HG03196 (cell line): ENCODE measurements around the gene RHOC.

ENCODE experiments used
- ATAC-seq: cut with Tn5 transposase; IDR thresholded peaks from one replicate; pipeline ENCODE4 v1.9.1; 2021; ENCODE audit not compliant: unreplicated experiment

Gene RHOC

DNA sequence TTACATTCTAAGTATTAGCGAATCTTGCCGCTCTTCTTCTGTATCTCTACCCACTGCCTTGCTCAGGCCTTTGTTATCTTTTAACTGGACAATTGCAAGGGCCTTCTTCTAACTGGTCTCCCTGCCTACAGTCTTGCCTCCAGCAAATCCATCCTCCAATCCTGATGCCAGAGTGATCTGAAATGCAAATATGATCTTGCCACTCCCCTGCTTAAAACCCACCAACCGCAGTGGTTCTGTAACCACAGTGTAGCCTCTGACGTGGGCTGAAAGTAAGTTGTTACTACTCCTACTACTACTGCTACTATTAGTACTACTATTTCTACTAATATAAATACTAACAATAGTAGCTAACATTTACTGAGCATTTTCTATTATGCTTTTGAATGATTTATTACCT lies 20.1 kb downstream of the RHOC start:
- no peak for ATAC-seq

DNA sequence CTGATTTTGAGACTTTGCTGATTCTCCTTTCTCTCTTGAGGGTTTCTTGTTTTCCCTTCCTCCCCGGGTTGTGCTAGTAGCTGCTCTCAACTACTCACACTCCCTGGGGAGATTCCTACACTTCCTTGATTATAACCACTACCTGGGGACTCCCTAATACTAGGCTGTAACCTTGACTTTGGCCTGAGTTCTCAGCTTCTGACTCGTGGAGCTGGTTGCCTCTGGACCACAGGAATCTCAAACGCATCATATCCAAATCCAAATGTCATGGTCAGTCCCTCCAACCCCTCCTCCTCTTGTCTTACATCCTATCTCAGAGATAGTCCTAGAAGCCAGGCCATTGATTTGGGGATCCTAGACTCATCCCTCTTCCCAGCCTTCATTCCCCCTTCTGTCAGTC lies 20.5 kb downstream of the RHOC start:
- ATAC-seq, result no peak

DNA sequence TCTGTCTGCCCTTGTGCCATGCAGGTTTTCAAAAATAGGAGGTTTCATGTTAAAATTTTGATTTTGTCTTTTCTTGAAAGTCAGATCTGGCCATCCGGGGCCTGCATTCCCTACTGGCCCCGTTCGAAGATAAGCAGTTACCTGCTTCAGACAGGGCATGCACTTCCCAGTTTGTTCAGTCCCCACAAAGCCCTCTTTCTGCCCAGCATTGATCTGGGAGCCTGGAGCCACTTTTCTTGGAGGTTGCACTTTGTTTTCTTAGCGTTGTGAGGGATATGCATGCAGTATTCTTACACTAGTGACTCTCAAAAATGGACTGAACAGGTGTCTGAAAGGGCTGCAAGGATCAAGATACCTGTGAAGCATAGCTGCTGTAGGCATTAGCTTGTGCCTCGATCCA lies 21.0 kb downstream of the RHOC start:
- no peak for ATAC-seq

- no peak for ATAC-seq
Measured at GRCh38 chr1:112678605-112679004, 28.3 kb downstream of the RHOC start.

- ATAC-seq, result no peak
Measured at GRCh38 chr1:112677501-112677900, 29.4 kb downstream of the RHOC start.

GRCh38 chr1:112676543-112676942 lies 30.4 kb downstream of the RHOC start:
- no peak for ATAC-seq

DNA sequence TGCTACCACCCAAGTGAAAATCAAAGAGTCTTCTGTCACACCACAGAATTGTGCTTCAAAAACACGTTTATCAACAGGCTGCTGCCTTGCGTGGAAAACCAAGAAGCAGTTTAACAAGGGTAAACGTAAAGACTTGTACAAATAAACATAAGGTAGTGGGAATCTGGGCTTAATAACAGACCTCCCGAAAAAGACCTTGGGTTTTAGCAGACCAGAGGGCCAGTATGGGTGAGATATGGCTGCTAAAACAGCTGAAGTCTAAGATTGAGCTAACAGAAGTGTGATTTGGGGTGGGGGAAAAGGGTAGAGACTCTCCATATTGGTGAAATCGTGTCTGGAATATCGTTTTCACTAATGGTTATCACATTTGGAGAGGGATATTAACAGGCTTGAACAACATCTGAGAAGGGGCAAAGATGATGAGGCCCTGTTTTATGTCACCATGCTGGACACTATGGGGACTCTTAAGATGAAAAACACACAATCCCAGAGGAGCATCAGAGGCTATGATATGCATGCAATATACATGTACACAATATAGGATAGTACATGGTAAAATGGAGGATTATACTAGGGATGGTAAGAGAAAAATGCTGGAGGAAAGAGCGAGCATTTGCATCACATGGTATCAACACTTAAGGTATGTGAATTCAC lies 31.1 kb downstream of the RHOC start:
- ATAC-seq, result no peak

- peak; percentile 34 for ATAC-seq
Measured at GRCh38 chr1:112674986-112675727, 31.8 kb downstream of the RHOC start.

DNA sequence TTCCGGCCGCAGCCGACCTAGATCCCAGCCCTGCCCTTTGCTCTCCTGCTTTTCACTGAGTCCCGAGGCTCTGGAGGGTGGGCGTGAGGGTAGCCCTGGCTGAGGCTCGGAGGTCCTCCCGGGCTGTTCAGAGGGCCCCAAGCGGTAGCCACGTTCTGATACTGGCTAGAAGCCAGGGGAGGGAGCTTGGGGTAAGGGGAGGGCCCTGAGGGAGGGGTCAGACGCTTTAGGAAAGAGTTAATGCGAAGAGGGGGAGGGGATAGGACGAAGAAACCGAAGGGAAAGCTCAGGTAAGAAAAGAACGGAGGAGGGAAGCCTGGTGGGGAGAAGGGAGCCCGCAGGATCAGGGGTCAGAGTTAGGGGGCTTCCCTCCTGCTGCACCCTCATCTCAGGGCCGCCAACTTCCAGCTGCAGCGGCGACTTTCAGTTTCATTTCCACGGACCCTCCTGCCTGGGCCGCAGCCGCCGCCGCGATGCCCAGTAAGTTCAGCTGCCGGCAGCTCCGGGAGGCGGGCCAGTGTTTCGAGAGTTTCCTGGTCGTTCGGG lies 32.4 kb downstream of the RHOC start, which contains the start of gene MOV10:
MOV10 (plus strand) TSS at position 220 of the 546 bp plus-strand sequence; CDS start at position 474, 254 bp downstream.
- ATAC-seq, result peak; percentile 52

- ATAC-seq, result peak; percentile 8
Measured at GRCh38 chr1:112673592-112674439, 33.1 kb downstream of the RHOC start.

DNA sequence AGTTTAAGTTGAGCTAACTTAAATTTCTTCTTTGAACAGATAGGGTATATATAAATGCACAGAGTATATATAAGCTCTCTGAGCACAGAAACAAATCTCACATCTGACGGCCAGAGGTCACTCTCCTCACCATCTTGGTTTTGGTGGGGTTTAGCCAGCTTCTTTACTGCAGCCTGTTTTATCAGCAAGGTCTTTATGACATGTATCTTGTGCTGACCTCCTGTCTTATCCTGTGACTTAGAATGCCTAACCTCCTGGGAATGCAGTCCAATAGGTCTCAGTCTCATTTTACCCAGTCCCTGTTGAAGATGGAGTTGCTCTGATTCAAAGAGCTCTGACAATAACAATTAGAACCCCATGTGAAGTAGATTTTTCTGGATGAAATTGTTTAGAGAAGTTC lies 34.1 kb downstream of the RHOC start:
- ATAC-seq, result no peak

DNA sequence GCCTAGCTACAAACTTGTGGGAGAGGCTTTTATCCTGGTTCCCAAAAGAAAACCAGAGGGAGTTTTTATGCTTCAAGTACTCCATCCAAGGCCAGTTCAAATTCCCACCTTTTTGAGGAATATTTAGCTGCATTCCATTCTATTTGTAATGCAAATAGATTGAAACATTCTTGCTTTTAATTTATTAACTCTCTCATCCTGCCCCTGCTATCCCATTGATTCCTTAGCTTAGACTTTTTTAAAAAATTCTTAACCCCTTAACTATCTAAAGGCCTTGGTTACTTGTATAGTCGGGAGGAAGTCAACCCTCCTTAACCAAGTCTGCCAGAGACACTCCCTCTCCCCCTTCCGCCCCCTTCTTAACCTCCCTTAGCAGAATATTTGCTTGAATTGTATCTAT lies 34.9 kb downstream of the RHOC start:
- no peak for ATAC-seq

- no peak for ATAC-seq
Measured at GRCh38 chr1:112666946-112667345, 40.0 kb downstream of the RHOC start.

DNA sequence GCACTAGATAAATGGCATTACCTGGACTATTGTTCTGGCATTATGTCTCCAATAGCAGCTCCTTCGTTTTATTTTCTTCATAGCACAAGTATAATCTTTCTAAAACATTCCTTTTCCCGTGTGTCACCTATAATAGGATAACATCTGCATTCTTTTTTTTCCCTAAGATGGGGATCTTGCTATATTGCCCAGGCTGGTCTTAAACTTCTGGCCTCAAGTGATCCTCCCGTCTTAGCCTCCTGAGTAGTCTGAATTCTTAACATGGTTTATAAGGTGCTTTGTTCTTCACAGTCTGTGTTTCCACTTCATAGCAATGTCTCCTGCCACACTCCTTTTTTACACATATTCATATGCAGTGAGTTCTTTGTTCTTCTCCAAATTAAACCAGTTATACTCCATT lies 41.1 kb downstream of the RHOC start:
- no peak for ATAC-seq

GRCh38 chr1:112651205-112651604 lies 55.7 kb downstream of the RHOC start:
- ATAC-seq, result no peak
